ENCODE data around the gene WSCD1.

Gene WSCD1

DNA sequence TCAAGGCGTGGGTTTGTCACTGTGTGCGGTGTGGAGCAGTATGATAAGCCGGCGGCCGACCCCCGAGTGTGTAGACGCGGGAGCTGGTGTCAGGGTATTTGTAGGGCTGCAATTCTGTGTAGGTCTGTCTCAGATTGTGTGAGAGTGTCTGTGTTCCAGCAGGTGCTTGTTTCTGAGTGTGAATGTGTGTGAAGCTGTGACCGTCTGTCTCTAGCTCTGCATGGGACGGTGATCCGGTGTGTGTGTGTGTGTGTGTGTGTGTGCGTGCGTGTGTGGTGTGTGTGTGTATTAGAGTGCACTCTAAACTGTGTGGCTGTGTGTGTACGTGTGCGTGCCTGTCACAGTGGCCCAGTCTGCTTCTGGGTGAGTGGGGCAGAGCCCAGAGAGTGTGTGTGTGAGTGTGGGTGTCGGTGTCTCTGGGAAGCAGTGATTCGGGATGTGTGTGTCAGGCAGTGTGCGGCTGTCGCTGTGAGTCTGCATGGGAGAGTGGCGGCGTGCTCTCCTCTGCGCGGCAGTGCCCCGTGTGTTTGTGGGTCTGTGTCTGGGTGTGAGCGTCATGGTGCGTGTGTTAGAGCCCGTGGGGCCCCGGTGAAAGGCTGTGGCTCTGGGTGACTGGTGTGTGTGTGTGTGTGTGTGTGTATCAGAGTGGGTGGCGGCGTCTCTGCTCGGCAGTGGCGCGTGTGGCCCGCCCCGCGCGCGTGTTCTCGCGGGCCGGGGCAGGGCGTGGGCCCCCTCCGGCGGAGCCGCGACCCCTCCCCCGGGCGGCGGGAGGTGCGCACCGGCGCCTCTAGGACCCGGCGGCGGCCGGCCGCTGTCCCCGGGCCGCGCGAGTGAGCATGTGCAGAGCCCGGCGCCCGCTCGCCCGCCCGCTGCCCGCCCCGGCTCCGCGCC, at the start of gene WSCD1:
TSS of gene WSCD1 (plus strand) at position 841 of the 891 bp plus-strand sequence. CDS start 10,280 bp downstream, outside the sequence.
- TF ChIP-seq, protein P1, sequence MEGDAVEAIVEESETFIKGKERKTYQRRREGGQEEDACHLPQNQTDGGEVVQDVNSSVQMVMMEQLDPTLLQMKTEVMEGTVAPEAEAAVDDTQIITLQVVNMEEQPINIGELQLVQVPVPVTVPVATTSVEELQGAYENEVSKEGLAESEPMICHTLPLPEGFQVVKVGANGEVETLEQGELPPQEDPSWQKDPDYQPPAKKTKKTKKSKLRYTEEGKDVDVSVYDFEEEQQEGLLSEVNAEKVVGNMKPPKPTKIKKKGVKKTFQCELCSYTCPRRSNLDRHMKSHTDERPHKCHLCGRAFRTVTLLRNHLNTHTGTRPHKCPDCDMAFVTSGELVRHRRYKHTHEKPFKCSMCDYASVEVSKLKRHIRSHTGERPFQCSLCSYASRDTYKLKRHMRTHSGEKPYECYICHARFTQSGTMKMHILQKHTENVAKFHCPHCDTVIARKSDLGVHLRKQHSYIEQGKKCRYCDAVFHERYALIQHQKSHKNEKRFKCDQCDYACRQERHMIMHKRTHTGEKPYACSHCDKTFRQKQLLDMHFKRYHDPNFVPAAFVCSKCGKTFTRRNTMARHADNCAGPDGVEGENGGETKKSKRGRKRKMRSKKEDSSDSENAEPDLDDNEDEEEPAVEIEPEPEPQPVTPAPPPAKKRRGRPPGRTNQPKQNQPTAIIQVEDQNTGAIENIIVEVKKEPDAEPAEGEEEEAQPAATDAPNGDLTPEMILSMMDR (IDR thresholded peaks at IDR 0.05; ENCODE audit: extremely low read depth, missing control alignments) = no peak
- peak; percentile 69 for DNase-seq (ENCODE audit: low spot score)

- no peak for DNase-seq (ENCODE audit: low spot score)
- TF ChIP-seq, protein P1 (IDR thresholded peaks at IDR 0.05; ENCODE audit: extremely low read depth, missing control alignments) = no peak
Observed at GRCh38 chr17:6021011-6021400, 49.2 kb upstream of the WSCD1 start.

- no peak for DNase-seq (ENCODE audit: low spot score)
- TF ChIP-seq, protein P1 (IDR thresholded peaks at IDR 0.05; ENCODE audit: extremely low read depth, missing control alignments) = no peak
Observed at GRCh38 chr17:6021627-6022026, 48.6 kb upstream of the WSCD1 start.

GRCh38 chr17:6023036-6023831, 46.9 kb upstream of the WSCD1 start:
- DNase-seq (ENCODE audit: low spot score) = no peak
- TF ChIP-seq, protein P1 (IDR thresholded peaks at IDR 0.05; ENCODE audit: extremely low read depth, missing control alignments) = no peak

DNA sequence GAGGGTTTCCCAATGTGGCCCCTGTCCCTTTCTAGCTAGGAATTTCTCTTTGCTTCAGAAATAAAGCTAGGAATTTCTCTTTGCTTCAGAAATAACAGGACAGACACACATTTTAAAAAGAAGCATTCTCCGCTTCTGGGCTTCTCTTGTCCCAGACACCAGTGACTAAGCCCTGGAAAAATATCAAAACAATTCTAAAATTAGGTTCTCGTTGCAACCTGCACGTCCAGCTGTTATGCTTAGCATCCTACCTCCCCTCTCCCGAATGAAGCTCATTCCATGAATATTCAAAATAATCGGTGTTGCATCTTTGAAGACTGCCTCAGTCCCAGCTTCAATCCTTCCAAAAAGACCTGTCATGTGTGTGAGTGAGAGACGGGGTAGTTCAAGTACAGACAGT, 45.6 kb upstream of the WSCD1 start:
- DNase-seq (ENCODE audit: low spot score) = no peak
- TF ChIP-seq, protein P1 (IDR thresholded peaks at IDR 0.05; ENCODE audit: extremely low read depth, missing control alignments) = no peak

DNA sequence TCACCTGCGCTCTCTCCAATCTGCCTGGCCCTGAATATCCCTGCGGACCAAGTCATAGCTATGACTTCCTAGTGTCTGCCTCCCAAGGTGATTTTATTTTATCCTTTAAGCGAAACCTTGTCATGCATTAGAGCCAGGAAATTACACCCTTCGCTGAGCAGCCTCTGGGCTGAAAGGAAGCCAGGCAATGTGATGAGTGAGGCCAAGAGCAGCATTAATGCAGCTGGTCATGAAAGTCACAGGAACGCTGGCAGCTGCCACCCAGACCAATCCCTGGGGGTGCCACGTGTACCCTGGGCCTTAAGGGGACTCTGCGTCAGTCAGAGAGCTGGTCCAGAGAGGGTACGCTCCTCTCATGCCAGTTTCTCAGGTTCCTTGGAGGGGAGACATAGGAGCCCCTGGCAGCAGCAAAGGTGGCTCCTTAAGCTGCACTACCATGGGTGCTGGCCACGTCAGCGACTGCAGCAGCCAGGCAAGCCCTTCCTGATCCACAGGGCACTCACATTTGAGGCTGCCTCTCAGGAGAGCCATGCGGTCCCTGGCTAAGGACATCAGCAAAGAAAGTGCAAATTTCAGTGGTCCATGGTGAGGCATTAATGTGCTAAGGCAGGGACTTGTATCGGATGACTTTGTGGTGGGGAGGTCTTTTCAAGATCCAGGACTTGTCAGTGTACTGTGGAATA, 42.7 kb upstream of the WSCD1 start:
- TF ChIP-seq, protein P1 (IDR thresholded peaks at IDR 0.05; ENCODE audit: extremely low read depth, missing control alignments) = no peak

More for the DNA sequence above, 42.7 kb upstream of the WSCD1 start:
- DNase-seq (ENCODE audit: low spot score) = no peak
